Left renal pelvis (tissue), 4 donors: ENCODE measurements around the gene DYRK2. TPM values are rescaled to one million over a fixed set of nuclear protein-coding genes. Genes with fewer than 3 reads are reported as not detected.
"Not testable (repeated sequence)": the region's sequence is repeated elsewhere in the genome, so short reads cannot be mapped to it uniquely, and the experiment has no call there.

Experiments used
- DNase-seq, 4 donors: peaks; one replicate each; pipeline ENCODE4 v3.0.0-alpha.2; 2013; ENCODE audit warnings: low read depth in 4 of 4, low spot score in 3 of 4
- polyA plus RNA-seq, 4 donors: library from polyadenylated mRNA; unstranded; fragments of 120-200 nt; gene quantifications; one replicate each; pipeline ENCODE4 v1.2.1, GENCODE V29; 2013; ENCODE audit not compliant: insufficient read length in 4 of 4

Gene DYRK2
- polyA plus RNA-seq, 4 donors: 26.8 to 31.4 (median 29.3) TPM

DNA sequence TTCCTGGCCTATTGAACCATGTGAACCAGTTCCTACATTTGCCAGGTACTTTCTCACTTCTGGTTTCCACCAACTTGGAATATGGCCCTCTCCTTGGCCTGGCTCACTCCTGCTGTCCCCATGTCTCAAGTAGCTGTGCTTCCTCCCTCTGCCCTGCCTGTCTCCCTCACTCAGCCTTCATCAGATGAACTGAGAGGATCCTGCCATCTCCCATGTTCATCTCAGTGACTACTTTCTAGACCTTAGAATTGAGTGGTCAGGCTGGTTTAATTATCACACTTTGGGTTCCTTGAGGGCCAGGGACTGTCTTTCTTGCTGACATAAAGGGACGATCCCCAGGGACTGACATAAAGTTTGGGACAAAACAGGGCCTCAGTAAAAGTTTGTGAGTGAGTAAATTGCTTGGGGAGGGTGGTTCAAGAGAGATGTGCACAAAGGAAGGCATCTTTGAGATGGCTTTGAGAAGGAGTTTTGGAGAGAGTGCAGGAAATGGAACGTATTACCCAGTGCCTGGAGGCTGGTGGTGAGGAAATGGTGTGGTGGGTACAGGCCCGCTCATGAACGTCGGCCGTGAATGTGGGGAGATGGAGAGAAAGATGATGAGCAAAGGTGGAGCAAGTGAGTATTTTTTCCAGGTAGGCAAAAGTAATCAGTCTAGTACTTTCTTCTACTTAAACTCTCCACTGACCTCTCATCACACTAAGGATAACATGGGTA lies 20.8 kb downstream of the DYRK2 start:
- DNase-seq: no peak

DNA sequence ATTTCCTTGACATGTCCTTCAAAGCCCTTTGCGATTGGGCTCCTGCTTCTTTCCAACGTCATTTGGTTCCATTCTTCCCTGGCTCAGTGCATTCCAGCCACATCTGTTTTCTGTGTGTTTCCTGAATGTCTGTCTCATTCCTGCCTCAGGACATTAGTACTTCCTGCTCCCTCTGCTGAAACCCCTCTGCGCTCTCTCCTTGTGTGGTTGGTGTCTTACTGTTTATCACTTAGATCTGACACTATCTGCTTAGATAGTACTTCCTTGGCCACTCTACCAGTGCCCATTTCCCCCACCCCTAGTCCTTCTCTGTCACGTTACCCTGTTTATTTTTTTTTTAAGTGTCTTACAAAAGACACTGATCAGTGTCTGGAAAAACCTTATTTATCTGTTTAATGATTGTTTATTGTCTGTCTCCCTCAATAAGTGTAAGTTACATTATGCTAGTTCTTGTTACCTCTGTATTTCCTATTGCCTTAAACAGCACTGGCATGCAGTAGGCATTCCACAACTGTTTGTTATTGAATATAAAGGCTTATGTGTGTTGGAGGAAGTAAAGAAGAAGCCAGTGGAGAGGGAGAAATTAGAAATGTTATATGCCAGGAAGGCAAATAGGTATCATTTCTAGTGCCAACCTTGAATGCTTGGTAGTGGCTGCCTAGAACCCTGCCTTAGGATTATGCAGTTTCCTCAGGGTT lies 21.5 kb downstream of the DYRK2 start:
- DNase-seq: no peak

DNA sequence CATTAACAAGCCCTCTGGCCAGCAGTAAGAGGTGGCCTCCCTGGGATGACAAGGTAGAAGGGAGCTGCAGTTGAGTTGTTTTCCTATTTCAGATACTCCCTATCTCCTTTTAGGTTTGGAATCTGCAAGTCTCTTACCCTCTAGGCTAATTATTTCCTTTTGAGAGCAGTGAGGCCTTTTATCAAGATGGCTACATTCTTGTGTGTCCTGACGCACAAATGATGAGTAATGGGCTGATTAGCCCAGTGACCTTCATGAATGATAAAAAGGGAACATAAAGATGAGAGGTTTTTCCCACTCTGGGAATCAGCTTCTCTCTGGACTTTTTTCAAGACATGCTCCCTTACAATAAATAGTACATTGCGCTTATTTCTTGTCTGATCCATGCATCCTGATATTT lies 22.9 kb downstream of the DYRK2 start:
- DNase-seq: no peak

DNA sequence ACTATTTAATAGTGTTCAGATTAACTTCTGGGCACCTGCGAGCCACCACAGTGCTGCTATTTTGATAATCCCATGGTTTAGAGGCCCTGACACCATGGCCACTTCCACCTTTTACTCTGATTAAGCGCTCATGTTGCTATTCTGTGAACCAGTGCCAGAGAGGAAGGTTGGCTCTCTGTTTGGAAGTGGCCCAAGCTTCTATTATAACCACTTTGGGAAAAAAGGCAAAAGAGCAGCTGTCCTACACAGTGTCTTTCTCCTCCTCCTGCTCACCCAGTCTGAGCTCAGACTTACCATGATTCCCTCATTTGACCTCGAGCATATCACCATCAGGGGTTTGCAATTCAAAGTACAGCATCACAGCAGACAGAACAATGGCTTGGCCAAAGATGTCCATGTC lies 23.3 kb downstream of the DYRK2 start:
- no peak for DNase-seq

DNA sequence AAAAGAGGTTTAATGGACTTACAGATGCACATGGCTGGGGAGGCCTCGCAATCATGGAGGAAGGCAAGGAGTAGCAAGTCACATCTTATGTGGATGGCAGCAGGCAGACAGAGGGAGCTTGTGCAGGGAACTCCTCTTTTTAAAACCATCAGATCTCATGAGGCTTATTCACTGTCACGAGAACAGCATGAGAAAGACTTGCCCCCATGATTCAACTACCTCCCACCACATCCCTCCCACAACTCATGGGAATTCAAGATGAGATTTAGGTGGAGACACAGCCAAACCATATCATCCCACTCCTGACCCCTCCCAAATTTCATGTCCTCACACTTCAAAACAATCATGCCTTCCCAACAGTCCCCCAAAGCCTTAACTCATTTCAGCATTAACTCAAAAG lies 24.0 kb downstream of the DYRK2 start:
- DNase-seq: not testable (repeated sequence)

DNA sequence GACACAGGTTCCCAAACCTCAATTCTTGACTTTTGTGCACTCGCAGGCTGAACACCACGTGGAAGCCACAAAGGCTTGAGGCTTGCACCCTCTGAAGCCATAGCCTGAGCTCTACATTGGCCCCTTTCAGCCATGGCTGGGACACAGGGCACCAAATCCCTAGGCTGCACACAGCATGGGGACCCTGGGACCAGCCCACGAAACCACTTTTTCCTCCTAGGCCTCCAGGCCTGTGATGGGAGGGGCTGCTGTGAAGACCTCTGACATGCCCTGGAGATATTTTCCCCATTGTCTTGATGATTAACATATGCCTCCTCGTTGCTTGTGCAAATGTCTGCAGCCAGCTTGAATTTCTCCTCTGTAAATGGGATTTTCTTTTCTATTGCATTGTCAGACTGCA lies 25.0 kb downstream of the DYRK2 start:
- DNase-seq: not testable (repeated sequence)

DNA sequence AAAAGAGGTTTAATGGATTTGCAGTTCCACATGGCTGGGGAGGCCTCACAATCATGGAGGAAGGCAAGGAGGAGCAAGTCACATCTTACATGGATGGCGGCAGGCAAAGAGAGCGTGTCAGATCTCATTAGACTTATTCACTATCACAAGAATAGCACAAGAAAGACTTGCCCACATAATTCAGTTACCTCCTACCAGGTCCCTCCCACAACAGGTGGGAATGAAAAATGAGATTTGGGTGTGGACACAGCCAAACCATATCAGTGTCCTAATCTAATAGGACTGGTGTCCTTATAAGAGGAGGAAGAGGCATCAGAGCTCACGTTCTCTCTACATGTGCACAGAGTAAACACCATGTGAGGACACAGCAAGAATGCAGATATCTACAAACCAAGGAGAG lies 25.9 kb downstream of the DYRK2 start:
- DNase-seq: no peak

DNA sequence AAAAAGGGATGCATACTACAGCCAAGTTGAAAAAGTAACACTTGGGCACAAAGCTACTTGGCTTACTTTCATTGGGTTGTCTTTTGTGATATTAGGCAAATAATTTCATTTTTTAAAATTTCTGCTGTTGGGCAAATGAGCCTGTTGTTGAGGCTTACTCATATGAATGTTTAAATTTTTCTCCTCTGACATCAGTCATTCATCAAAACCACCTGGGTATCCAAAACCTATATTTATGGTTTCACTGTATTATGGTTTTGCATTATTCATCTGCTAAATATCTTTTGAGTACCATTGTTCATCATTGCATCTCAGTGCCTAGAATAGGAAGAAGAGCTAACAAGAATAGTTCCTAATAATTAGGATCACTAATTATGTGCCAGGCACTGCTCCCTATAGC lies 28.1 kb downstream of the DYRK2 start:
- no peak for DNase-seq

DNA sequence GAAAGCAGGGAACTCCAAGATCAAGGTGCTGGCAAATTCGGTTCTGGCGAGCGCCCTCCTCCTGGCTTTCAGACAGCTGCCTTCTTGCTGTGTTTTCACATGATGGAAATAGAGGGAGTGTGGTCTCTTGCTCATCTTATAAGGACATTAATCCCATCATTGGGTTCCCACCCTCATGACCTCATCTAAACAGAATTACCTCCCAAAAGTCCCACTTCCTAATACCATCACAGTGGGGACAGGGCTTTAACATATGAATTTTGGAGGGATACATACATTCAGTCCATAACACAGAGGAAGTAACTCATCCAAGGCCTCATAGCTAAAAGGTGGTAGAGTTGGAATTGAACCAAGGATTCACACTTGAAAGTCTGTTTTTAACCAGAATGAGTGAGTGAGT lies 28.6 kb downstream of the DYRK2 start:
- DNase-seq: no peak

DNA sequence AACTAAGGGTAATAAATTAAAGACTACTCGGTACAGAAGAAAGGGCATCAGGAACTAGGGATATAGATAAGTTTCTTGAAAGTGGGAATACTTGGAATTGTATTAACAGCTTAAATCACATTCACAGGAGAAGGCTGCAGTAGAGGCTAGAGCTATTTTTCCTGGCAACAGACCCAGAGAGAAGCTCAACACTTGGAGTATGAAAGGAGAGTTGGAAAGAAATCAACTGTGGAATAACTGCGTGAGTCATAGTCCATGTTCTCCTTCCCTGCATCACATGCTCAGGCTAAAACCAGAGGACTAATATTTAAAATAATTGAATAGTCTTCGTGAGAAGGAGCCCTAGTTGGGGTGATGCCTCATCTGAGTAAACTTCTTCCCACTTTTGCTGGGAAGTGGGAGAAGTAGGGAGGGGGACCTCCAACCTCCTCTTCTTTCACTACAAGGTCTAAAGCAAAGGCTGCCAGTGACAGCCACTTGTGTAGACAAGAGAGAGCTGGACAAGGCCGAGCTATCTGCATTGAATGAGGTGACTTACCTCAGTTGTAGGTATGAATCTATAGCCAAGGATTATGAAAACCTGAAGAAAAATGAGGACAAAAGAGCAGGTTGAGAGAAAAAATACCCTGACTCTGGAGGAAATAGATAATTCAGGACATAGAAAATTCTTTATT lies 32.7 kb downstream of the DYRK2 start:
- peak in 1 of 4 donors; percentile 5 for DNase-seq

DNA sequence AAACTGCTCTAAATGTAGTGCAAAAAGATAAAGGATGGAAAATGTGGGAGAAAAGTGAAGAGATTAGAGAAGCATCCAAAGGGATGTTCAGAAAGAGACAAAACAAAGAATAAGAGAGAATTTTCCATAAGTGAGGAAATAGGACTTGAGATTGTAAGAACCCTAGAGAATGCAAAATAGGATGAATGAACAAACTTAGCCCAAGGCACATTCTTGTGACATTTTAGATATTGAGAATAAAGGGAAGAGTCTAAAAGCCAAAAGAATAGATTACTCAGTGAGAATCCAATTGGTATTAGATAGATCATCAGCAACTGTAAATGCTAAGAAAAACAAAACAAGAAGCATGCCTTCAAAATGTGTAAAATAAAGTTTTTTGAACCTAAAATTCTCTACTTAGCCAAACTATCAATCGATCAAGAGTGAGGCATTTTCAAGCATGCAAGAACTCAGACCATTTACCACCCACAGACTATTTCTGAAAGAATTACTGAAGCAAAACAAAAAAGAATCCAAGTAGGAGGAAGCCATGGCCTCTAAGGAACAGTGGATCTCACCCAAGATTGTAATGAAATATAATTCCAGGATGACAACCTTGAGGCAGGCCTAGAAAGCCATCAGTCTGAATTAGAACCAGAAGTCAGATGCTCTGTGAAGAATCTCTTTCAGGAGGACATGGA lies 33.5 kb downstream of the DYRK2 start:
- DNase-seq: no peak

DNA sequence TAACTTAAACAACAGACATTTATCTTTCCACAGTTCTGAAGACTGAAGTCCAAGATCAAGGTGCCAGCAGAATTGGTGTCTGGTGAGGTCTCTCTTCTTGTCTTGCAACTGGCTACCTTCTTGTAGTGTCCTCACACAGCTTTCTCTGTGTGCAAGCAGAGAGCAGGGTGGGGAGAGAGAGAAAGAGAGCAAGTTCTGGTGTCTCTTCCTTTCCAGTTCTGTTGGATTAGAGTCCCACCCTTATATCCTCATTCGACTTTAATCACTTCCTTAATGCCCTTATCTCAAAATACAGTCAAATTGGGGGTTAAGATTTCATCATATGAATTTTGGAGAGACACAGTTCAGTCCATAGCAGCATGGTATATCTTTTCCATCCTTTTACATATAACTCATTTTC lies 40.8 kb downstream of the DYRK2 start:
- no peak for DNase-seq

DNA sequence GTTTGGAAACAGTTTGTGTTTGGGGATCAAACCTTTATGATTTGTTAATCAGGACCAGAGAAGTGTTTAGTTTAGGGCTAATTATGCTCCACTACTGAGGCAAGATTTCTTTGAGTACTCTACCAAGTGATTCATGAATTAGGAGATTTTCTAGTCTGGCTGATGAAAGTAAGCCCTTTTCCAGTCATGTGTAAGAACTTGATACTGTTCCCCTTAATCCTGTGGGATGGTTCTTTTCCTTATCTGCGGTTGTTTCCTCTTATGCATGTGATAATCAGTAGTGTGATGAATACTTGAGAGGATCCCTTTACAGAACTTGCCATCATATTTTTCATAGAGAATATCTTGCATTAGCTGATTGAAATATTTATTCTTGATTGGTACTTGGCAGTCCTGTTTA lies 42.1 kb downstream of the DYRK2 start:
- no peak for DNase-seq

DNA sequence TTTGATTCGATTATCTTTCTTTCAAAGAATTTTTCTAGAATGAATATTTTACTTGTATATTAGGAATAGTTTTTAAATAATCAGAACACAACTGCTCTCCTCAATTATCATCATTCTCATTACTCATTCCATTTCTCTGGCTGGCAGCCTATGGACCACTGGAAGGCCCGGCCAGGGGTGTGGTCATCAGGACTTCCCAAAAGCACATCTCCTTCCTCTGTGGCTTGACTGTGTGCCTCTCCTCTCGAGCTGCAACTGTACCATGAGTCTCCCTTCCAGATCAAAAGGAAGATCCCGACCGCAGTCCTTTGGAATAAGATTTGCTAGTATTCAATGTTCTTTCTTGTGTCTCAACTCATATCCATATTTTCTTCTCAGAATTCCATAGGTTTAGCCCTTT lies 42.7 kb downstream of the DYRK2 start:
- no peak for DNase-seq

DNA sequence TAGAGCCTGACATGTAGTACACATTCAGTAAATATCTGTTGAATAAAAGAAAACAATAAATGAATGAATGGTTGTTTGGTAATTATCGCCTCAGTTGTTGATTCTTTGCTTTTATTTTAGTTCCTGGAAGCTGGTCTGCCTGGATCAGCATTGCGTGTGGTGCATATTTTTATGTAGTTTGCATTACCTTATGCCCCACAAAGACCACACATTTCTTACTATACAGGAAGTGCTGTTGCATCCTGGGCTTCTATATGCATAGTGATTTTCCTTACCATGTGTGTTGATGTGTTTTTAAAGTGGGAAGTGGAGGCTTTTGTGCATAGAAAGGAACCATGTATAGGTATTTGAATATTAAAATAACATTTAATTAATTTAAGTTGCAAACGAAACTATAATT lies 43.6 kb downstream of the DYRK2 start:
- DNase-seq: no peak

DNA sequence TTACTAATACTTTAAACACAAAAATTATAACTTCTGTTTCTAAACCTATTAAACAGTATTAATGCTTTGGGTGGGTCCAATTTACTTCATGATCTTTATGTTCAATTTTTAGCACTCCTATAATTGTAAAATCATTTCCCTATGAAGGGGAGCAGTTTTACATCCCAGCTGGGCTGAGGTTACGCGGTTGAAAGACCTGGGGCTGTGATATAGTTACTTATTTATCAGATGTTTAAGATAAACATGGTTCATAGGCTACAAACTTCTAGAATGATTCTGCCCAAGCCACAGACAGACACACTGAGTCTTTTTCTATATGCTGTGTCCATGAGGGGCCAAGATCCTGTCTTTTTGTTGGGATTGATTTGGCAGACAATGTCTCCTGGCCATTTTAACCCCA lies 44.4 kb downstream of the DYRK2 start:
- no peak for DNase-seq

DNA sequence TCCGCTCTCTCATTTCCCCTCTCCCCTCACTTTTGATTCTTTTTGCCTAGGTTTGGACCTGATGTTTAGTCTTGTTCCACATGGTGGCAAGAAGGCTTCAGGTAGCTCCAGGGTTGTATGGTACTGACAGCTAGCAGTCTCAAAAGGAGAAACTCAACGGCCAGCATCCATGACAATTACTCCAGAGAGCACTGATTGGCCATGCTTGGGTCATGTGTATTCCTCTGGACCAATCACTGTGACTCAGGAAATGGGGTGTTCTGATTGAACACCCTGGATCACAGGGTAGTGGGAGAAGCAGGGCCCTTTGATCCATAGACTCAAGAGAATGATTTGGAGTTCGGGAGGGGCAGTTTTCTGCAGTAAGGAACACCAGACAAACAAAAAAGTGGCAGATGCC lies 45.3 kb downstream of the DYRK2 start:
- no peak for DNase-seq

DNA sequence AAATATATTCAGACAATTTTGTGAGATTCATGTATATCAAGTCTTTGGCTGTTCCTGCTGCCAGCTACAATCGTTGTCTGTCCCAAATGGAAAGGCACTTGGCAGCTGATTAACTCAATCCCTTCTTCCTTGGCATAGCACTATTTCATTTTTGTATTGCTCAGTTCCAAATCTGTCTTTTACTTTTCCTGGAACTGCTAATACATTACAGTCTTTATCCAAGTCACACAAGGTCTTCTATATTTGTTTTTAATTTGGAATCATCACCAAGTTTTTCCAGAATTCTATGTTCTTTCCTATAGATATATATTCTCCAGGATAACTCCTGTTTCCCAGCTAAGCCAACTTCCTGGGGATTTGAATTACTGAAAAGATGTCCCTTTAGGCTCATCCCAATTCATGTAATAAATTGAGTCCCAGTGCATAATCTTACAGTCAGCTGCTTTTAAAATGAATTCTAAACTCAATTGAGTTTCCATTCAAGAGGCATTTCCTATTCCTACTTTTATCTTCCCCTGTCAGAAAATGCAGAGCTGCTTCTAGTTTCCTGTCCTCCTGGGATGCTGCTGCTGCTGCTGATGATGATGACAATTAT lies 45.9 kb downstream of the DYRK2 start:
- DNase-seq: no peak

DNA sequence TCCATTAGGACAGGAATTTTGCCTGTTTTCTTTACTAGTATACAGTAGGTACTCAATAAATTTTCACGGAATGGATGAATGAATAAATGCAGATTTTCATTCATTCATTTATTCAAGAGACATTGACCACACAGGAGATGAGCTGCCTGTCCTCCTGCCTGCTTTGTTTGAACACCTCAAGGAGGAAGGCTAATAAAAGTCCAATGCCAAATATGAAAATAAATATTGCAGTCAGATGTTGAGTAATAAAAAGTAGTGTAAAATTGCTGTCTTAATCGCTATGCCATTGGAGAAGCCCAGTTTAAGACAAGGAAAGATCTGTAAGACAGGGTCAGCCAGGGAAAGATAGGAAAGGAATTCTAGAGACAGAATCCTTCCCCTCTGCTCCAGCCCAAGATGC lies 47.4 kb downstream of the DYRK2 start:
- DNase-seq: no peak

DNA sequence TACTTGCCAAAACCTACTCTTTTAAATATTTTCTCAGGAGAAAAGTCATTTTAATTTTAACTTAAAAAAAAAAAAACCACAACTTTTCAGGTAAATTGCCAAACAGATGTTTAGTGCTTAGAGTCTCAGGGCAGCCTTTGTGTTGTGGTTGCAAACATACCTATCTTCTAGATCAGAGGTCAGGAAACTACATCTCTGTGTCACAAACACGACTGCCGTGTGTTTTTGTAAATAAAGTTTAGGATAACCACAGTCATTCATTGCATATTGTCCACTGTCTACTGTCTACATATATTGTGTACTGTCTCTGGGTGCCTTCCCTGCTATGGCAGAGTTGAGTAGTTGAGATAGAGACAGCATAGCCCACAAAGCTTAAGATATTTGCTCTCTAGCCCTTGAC lies 48.9 kb downstream of the DYRK2 start:
- no peak for DNase-seq

DNA sequence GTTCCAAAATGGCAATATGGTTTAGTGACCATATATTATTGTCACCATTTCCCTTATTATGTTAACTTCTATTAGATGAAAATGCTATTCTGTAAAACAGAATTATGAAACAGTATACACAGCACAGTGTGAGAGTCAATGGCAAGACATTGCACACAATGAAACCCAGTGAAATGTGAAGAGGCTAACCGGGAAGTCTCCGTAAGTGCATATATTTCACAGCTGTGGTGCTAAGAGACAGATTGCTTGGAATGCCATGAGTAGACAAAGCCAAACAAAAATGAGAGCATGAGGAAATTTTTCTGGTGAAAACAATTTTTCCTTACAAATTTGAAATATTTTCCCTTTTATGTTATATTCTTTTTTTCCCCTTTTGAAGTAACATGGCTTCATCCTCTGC lies 49.4 kb downstream of the DYRK2 start:
- no peak for DNase-seq
